Endometrial microvascular endothelial cells (primary cell): ENCODE measurements around the gene COBL. TPM values are rescaled to one million over a fixed set of nuclear protein-coding genes. Genes with fewer than 3 reads are reported as not detected.

ENCODE experiments used
- in situ Hi-C: cut with HindIII; loops from 2 replicates; pipeline ENCODE4 v1.10.0; 2017; ENCODE audit warnings: low sequenced_read_pairs, low pct_unique_long_range_greater_than_20kb; ENCODE audit errors: inconsistent ontology term
- total RNA-seq: library from RNA; depleted of rRNA; stranded (reverse); fragments of >200 nt; gene quantifications from one replicate; pipeline ENCODE4 v1.2.3, GENCODE V29; 2015; ENCODE audit errors: inconsistent ontology term

Gene COBL
- total RNA-seq, 1 donor from 2014 or later: not detected

GRCh38 chr7:51062222-51062987 is 254.2 kb downstream of the COBL start:
- in situ Hi-C loops: no loop called here

DNA sequence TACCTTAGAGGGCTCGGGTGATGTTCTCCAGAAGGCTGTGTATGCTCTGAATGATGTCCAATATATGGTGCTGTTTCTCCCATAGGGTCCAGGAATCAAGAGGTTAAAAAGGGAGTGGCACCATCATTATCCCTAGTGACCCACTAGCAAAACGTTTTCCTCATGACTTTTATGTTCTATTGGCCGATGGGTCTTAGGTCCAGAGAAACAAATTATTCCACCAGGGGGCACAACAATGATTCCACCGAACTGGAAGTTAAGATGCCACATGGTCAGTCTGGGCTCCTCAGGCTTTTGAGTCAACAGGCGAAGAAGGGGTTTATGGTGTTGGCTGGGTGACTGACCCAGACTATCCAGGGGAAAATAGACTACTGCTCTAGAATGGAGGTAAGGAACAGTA is 256.1 kb downstream of the COBL start:
- in situ Hi-C loops: no loop called here

DNA sequence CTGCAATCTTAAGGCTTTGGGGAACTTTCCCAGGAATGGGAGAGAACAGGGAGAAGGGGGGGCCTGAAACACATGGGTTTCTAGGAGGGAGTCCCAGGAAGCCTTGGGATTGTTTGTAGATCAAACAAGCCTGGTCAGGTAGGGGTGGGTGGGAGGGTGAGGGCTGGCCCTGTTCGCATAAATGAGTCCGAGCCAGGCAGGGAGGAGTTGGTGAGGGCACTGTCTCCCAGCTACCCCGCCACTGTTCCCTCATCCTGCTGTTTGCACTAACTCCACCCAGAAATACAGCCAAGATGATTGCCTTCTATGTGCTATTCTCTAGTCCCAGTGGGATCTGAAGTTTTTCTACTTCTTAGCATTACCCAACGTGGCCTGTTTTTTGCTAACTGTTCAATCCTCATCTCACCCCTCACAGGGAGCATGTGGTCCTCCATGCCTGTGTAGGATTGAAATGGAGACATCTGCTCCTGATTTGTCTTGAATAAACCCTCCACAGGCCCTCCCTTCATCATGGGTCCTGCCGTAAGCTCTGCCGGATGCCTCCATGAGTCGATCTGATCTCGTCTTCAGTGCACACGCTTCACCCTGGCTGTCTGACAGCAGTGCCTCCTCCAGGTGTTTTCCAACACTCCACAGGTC is 257.0 kb downstream of the COBL start:
- in situ Hi-C loops: no loop called here

DNA sequence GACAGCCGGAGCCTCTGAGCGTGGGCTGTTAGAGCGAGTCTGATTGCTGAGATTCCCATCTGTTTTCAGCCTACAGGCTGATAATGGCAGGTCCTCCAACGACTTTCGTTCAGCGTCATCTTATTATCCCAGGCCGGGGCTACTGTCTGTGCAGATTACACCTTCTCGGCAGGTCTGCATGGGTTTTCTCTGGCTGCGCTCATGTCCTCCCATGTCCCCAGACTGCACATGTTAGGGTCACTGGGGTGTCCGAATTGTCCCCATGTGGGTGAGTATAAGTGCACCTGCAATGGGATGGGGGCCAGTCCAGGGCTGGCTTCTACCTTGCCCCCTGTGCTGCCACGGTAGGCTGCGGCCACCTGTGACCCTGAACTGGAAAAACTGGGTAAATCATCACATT is 257.8 kb downstream of the COBL start:
- in situ Hi-C loops: no loop called here

DNA sequence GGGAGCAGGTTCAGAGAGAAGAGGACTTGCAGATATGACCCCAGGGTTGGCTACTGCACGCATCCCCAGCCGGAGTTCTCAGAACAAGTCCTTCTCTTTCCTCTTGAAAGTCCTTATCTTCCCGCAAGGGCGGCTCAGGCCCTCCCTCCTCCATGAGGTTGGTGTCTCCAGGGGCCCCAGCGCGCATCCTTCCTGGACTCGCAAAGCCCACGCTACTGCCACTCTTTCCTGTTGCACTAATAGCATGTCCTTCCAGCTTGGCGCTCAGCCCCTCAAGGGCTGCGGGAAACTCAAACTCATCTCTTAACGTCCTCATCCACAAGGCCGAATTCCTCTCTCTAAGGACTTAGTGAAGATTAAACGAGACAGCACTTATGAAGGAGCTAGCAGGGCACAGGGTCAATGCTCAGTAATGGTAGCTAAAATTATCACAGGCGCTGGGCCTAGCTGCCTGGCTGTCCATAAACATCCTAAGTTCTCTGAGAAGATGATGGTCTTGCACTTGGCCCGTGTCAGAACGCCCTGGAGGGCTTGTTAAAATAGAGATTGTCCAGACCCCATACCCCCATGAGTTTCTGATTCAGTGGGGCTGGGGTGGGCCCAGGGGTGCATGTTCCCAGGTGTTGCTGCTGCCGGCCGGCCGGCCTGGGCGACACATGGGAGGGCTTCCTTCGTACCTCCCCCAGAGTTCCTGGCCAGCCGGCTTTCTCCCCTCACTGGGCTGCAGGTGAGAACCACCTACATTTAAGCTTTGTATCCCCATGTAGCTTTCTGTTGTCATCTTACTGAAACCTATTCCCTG is 261.4 kb downstream of the COBL start:
- in situ Hi-C loops: no loop called here

DNA sequence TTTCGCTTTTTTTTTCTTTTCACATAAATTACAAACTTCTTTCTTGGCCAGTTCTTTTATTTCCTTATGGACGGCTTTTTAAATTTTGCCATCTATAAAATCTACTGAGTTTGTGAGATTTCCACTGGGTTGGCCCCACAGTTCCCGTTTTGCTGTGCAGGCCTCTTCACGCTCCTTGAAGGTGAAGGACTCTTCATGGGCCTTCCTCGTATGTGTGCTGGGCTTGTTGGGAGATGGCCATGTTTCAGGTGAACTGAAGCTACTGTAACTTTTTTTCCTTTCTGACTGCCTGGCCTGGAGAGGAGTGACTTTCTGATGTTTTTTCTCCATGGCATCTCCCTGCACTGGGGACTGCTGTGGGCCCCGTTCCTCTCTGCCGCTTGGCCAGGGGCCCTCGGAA is 262.4 kb downstream of the COBL start:
- in situ Hi-C loops: no loop called here

DNA sequence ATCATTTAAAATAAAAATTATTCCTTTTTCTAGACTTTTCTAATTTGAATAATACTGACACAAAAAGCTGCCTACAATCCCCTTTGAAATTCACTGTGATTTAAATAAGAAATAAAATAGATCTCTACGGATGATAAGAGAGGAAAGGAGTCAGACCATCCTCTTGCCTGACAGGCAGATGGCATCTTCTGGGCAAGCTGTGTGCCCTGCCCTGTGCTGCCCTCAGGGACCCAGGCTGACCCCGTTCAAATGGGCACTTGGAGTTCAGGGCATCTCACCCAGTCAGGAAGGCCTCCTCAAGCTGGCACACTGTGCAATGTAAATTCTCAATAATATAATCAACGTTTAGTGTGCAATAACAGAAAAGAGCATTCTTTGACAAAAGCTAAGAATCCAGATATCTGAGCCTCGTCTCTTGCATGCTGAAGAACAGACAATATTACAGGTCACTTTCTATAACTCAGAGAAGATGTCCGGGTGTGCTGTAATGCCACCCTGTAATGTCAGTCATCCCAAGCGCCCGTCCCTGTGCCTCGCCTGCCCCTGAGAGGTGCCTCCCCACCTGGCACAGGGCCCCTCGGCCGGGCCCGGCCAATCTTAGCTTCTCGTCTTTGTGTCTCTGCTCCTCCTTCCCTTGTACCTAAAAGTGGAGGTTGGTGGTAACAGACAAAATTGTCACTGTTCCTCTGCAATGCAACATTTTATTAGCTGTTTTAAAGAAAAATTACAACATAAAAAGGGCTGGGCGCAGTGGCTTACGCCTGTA is 263.3 kb downstream of the COBL start:
- in situ Hi-C loops: no loop called here

GRCh38 chr7:51046482-51046881 is 270.1 kb downstream of the COBL start:
- in situ Hi-C loops: no loop called here

DNA sequence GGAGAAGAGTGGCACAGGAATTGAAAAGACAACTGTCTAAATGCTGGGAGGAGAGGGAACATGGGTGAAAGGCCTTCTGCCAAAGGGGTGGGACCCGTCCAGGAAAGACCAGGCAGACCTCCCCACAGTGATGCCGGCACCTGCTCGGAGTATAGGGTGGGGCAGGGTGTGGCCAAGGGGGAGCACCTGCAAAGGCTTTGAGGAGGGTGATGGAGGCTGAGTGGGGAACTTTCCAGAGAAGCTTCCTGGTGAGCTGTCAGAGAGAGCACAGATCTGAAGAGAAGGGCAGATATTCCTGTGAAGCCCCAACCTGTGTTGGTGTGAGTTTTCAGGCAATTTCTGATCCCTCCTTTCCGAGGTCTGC is 270.5 kb downstream of the COBL start:
- in situ Hi-C loops: no loop called here

DNA sequence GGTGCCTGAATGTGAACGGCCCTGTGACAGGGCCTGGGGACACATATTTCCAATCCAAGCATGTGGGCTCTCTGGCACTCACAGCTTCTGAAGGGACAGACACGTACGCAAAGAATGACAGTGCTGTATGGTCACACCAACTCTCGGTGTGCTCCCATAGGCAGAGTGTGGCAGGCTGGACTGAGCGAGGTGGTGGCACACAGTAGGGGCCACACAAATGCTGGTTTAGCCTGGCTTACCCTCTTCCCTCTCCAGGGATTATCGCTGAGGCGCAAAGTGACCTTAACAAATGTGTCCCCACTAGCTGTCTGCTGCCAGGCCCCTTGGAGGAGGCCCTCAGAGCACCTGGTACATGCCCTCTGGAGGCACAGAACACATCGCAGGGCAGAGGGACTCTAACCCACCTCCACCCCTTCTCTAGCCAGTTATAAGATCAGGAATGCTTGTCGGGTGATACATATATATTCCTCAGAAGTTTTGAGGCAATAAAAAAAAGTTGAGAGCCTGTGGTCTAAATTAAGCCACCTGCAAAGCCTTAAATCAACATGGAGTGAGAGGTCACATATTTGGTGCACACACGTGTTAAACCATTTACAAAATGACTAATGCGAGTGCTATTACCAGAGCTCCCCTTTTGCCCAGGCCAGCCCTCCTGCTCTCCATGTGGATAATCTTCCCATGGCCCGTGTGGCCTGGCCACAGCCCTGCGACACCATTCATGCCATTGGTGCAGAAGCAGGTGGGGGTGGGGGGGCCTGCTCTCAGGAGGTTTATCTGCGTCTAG is 271.1 kb downstream of the COBL start:
- in situ Hi-C loops: no loop called here

DNA sequence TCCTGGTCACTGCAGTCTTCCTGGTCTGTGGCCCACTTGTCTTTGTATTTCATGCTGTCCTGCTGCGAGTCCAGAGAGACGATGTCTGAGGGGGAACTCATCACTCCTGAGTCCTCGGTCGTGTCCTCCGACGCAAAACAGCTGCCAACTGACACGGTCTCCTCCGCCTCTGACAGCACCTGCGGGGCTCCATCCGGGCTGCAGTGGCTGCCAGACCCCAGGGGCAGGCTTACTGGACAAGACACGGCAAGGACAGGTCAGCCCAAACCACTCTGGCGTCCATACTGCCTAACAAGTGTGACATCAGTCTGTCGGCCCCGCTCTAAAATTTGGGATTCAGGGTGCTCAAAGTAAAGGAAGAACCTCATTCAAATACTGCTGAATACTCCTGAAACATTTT is 273.1 kb downstream of the COBL start:
- in situ Hi-C loops: no loop called here

- in situ Hi-C loops: no loop called here
Observed at GRCh38 chr7:51040787-51041186, 275.8 kb downstream of the COBL start.

DNA sequence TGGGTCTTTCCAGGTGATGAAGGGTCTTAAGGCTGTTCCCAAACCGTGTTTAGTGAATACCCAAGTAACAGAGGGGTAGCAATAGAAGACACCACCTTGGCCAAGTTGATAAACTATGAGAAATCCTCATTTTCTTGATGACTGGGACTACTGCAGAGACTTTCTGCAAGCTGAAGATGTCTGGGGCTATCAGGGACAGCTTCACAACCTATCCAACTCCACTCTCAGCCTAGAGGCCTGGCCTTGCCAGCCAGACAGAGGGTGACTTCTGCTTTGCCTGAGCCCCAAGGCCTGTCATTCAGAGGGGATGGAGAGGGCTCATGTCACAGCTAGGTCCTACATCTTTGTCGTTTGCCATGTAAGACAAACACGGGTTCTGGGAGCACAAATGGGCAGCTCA is 278.0 kb downstream of the COBL start:
- in situ Hi-C loops: no loop called here

GRCh38 chr7:51035716-51036115 is 280.9 kb downstream of the COBL start:
- in situ Hi-C loops: no loop called here

DNA sequence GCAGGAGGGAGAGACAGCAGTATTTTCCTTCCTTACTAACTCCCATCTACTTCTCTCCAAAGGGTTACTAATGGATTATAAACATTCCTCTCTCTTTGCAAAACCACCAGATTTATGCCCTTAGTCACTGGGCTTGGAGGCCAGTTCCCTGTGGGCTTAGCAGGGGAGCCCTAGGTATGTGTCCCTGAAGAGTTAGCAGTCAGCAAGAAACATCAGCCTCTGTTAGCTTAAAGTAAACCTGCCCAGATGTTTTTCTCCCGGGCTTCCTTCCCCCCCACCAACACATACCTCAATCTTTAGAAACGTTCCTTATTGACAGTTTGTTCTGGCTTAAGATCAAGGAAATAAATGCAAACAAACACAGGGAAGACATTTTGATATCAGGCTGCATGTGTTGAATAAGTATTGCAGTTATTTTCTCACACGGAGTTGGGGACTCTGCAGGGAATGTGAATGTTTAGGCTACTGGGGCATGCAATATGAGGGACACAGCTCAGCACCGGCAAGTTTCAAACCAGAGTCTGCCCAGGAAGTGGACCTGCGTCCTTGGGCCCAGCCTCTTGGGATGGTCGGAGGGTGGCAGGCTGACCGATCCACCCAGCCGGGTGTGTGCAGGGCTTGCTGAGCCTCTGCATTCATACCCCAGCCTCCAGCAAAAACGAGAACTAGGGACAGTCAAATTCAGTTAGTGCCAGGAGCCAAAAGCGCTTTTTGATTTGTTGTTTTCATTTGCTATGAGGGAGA is 281.9 kb downstream of the COBL start:
- in situ Hi-C loops: no loop called here

- in situ Hi-C loops: no loop called here
Observed at GRCh38 chr7:51033727-51034520, 282.7 kb downstream of the COBL start.

- in situ Hi-C loops: no loop called here
Observed at GRCh38 chr7:51031791-51032515, 284.7 kb downstream of the COBL start.
